Kidney (tissue), 14 donors: ENCODE results near the gene IST1. TPM values are rescaled to one million over a fixed set of nuclear protein-coding genes. Genes with fewer than 3 reads are reported as not detected.
A peak's percentile ranks its signal among the peaks of the same experiment; 100 is the strongest.

Experiments
- DNase-seq, 5 donors: peaks; one replicate each; pipeline ENCODE4 v3.0.0-alpha.2; 2013 to 2020
- FAIRE-seq: peaks from 2 replicates; lab custom pipeline; 2012; peaks lifted over from hg19 to GRCh38; lab: Jason Lieb, UNC
- H3K27ac ChIP-seq, 2 donors: one replicate each; pipeline ENCODE4 v1.7.0; 2013; ENCODE audit warnings: low read depth in 2 of 2, low read length in 2 of 2, inconsistent platforms in 1 of 2
- H3K27me3 ChIP-seq: one replicate; pipeline ENCODE4 v1.7.1; 2013; ENCODE audit warnings: low read length, inconsistent platforms; ENCODE audit not compliant: control insufficient read depth, insufficient read depth
- H3K36me3 ChIP-seq, 3 donors: one replicate each; pipeline versions ENCODE4 v1.7.0 to v1.7.1; 2013; ENCODE audit warnings: low read length in 3 of 3, control low read depth in 1 of 3, inconsistent platforms in 1 of 3; ENCODE audit not compliant: insufficient read depth in 3 of 3, control insufficient read depth in 2 of 3
- H3K4me1 ChIP-seq, 3 donors: one replicate each; pipeline versions ENCODE4 v1.7.0 to v1.7.1; 2013; ENCODE audit warnings: low read length in 3 of 3, inconsistent platforms in 1 of 3, low read depth in 1 of 3; ENCODE audit not compliant: control insufficient read depth in 2 of 3, insufficient read depth in 2 of 3
- H3K4me3 ChIP-seq, 3 donors: one replicate each; pipeline versions ENCODE4 v1.7.0 to v1.8.1; 2013; ENCODE audit warnings: low read length in 3 of 3, control low read depth in 1 of 3, inconsistent platforms in 1 of 3
- H3K9ac ChIP-seq, 3 donors: one replicate each; pipeline versions ENCODE4 v1.7.0 to v1.7.1; 2013; ENCODE audit warnings: low read length in 3 of 3, control low read depth in 1 of 3, inconsistent platforms in 1 of 3
- H3K9me3 ChIP-seq, 3 donors: one replicate each; pipeline versions ENCODE4 v1.7.0 to v1.7.1; 2013; ENCODE audit warnings: low read length in 3 of 3, control low read depth in 1 of 3, inconsistent platforms in 1 of 3; ENCODE audit not compliant: control insufficient read depth in 2 of 3, insufficient read depth in 1 of 3
- CTCF ChIP-seq: IDR thresholded peaks from 3 replicates; pipeline ENCODE4 v1.5.1; 2012; ENCODE audit warnings: mild to moderate bottlenecking, moderate library complexity, borderline replicate concordance; ENCODE audit not compliant: insufficient read depth; ENCODE audit errors: extremely low read depth
- intact Hi-C: fragments of 100-400 bp; cut with DNase I; formaldehyde crosslinking; loops from one replicate; pipeline ENCODE4 v1.11.1; 2022
- polyA plus RNA-seq: library from polyadenylated mRNA; stranded (reverse); fragments of 350-450 nt; fragmentation: Illumina TruSeq; extraction: RNeasy Lipid Tissue Mini Kit (QIAGEN cat#74804); gene quantifications from one replicate; pipeline ENCODE4 v1.2.3, GENCODE V29; 2014; ENCODE audit warnings: low read depth, low replicate concordance; ENCODE audit not compliant: insufficient read depth
- total RNA-seq: library from RNA; stranded (reverse); fragmentation: NEBNext Ultra II Directional; extraction: Animal tissue kit (Norgen Biotek cat#: 25700); gene quantifications from one replicate; pipeline ENCODE4 v1.2.1, GENCODE V29; 2021
- donor health status: control.
- donor health status: control.
- donor health status: control.
- donor health status: control.
- donor health status: control.
- donor health status: DM: yes; HTN: yes; CAD: no.
- donor health status: Normal renal cell carcinoma (clear cell type).

The IST1 gene
- total and polyA plus RNA-seq, 2 donors from 2014 or later: 138 to 220 TPM

GRCh38 chr16:71852158-71852557 lies 43.2 kb upstream of the IST1 start:
- DNase-seq (no peak), FAIRE-seq (no peak)
- TF ChIP-seq CTCF: no peak
- peaks cover 0 to 19% (median 4%) of the 10 kb centered on the region in 3 donors for H3K4me1 ChIP-seq
- H3K36me3 ChIP-seq: peaks cover 2 to 37% (median 30%) of the 10 kb centered on the region in 3 donors
- no peak overlapping the region for H3K9ac ChIP-seq
- H3K27me3 ChIP-seq: no peaks in the 10 kb centered on the region
- H3K9me3 ChIP-seq: no peaks in the 10 kb centered on the region
- peak overlapping the region in 1 of 2 donors; percentile 20 for H3K27ac ChIP-seq
- H3K4me3 ChIP-seq: no peak overlapping the region
- intact Hi-C loops: no loop called here

DNA sequence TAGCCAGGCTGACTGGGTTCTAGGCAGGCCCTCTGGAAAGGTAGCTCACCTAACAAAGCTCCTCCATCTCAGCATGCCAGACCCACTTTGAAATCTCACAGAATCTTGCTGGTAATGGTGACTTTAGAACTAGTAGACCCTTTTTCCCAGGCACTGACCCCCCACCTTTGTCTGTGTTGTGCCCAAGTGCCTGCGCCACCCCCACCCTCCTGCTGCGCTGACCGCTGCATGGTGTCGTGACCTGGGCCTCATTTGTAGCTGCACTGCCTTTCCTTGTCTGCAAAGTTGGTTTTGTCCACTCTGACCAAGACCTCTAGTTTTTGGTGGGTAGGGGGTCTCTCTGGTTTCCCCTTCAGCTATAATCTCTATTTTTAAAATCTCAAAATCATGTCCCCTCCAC lies 42.8 kb upstream of the IST1 start:
- DNase-seq (no peak), FAIRE-seq (no peak)
- Histone ChIP-seq H3K27me3 (no peaks in the 10 kb centered on the region), H3K4me3 (no peak overlapping the region), H3K9ac (no peak overlapping the region), H3K9me3 (no peaks in the 10 kb centered on the region), H3K36me3 (peaks cover 2 to 37% (median 30%) of the 10 kb centered on the region in 3 donors), H3K4me1 (peaks cover 0 to 18% (median 4%) of the 10 kb centered on the region in 3 donors), H3K27ac (peak overlapping the region in 1 of 2 donors; percentile 20)
- TF ChIP-seq CTCF: no peak
- intact Hi-C loops: no loop called here

DNA sequence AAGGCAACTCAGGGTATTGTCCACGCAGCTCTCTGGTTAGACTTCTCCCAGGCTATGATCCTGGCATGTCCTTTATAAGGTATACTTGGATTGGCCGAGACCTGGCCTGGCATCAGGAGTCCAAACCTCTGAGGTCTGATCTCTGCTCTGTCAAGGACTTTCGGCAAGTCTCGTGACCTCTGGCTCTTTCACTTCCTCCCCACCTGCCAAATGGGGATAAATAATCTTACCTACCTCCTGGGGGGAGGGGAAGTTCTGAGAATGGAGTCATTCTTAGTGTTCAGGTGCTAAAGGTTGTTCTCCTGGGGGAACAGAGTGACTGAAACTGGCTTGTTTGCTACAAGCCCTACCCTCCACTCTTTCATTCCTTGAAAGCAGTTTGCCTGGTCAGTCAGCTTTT lies 41.9 kb upstream of the IST1 start:
- TF ChIP-seq CTCF: no peak
- H3K4me3 ChIP-seq: no peak overlapping the region
- no peaks in the 10 kb centered on the region for H3K27me3 ChIP-seq
- H3K4me1 ChIP-seq: peaks cover 0 to 21% (median 4%) of the 10 kb centered on the region in 3 donors
- DNase-seq (no peak), FAIRE-seq (no peak)
- H3K27ac ChIP-seq: peak overlapping the region; percentile 5 to 76
- intact Hi-C loops: no loop called here
- peaks cover 2 to 34% (median 28%) of the 10 kb centered on the region in 3 donors for H3K36me3 ChIP-seq
- no peaks in the 10 kb centered on the region for H3K9me3 ChIP-seq
- no peak overlapping the region for H3K9ac ChIP-seq
